Measurements from ENCODE around the gene USP17L30.
"Not testable (repeated sequence)": the region's sequence is repeated elsewhere in the genome, so short reads cannot be mapped to it uniquely, and the experiment has no call there.

The USP17L30 gene, protein sequence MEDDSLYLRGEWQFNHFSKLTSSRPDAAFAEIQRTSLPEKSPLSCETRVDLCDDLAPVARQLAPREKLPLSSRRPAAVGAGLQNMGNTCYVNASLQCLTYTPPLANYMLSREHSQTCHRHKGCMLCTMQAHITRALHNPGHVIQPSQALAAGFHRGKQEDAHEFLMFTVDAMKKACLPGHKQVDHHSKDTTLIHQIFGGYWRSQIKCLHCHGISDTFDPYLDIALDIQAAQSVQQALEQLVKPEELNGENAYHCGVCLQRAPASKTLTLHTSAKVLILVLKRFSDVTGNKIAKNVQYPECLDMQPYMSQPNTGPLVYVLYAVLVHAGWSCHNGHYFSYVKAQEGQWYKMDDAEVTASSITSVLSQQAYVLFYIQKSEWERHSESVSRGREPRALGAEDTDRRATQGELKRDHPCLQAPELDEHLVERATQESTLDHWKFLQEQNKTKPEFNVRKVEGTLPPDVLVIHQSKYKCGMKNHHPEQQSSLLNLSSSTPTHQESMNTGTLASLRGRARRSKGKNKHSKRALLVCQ

GRCh38 chr4:9362829-9363228 lies at the start of gene USP17L30:
Gene USP17L30, plus strand, starts transcription at chr4:9363129. Its CDS starts 0 bp downstream, at chr4:9363129.
- H3K27me3 Mint-ChIP-seq, H3K4me3 Mint-ChIP-seq: not testable (repeated sequence)

DNA sequence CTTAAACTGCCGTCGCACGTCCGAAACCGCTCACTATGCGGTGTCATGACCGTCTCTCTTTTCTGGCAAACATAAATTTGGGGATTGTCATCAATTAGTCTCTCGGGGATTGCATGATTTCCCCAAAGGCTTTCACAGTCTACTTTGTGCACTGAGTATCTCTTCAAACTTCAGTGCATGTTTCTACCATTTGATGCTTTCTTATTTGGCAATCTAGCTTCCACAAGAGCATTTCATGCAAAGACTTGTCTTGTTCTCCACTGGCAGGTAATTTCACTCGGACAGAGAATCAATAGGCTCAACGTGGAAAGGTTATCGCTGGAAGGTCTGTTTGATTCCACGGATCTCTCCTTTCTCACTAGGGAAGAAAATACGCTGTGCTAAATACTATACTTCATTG lies 38.7 kb upstream of the USP17L30 start:
- H3K4me1 Mint-ChIP-seq (ENCODE audit: low read depth); intact Hi-C loops (cut with micrococcal nuclease); H3K9me3 Mint-ChIP-seq; H3K27ac Mint-ChIP-seq; H3K27me3 Mint-ChIP-seq; H3K36me3 Mint-ChIP-seq (ENCODE audit: low read depth); H3K4me3 Mint-ChIP-seq: not testable (repeated sequence)

More at GRCh38 chr4:9362829-9363228, at the start of gene USP17L30:
- H3K9me3 Mint-ChIP-seq; H3K27ac Mint-ChIP-seq; intact Hi-C loops (cut with micrococcal nuclease); H3K4me1 Mint-ChIP-seq (ENCODE audit: low read depth); H3K36me3 Mint-ChIP-seq (ENCODE audit: low read depth): not testable (repeated sequence)

GRCh38 chr4:9324865-9325264 lies 38.1 kb upstream of the USP17L30 start, which contains the start of gene USP17L24:
Gene USP17L24, plus strand, starts transcription at chr4:9325165. Its CDS starts 0 bp downstream, at chr4:9325165.
- H3K9me3 Mint-ChIP-seq; H3K4me3 Mint-ChIP-seq; H3K36me3 Mint-ChIP-seq (ENCODE audit: low read depth); intact Hi-C loops (cut with micrococcal nuclease); H3K4me1 Mint-ChIP-seq (ENCODE audit: low read depth); H3K27ac Mint-ChIP-seq; H3K27me3 Mint-ChIP-seq: not testable (repeated sequence)

DNA sequence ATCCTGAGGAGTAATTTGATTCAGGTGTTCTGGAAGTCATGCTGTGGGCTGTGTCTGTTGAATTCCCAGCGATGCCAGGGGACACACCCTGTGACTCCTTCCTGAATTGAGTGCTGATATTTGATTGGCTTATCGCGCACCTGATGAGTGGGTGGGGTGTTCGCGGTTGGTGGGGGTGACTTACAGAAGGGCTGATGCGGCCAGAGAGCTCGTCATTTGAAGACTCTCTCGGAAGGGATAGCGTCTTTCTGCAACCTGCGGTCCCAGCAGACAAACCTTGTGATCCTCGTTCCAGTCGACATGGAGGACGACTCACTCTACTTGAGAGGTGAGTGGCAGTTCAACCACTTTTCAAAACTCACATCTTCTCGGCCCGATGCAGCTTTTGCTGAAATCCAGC lies 33.3 kb upstream of the USP17L30 start, which contains the start of gene USP17L25:
Gene USP17L25, plus strand, starts transcription at position 301 of the 400 bp plus-strand sequence. Its CDS starts 0 bp downstream, at position 301.
- H3K4me1 Mint-ChIP-seq (ENCODE audit: low read depth) = not testable (repeated sequence)

DNA sequence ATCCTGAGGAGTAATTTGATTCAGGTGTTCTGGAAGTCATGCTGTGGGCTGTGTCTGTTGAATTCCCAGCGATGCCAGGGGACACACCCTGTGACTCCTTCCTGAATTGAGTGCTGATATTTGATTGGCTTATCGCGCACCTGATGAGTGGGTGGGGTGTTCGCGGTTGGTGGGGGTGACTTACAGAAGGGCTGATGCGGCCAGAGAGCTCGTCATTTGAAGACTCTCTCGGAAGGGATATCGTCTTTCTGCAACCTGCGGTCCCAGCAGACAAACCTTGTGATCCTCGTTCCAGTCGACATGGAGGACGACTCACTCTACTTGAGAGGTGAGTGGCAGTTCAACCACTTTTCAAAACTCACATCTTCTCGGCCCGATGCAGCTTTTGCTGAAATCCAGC lies 28.6 kb upstream of the USP17L30 start, which contains the start of gene USP17L26:
Gene USP17L26, plus strand, starts transcription at position 301 of the 400 bp plus-strand sequence. Its CDS starts 0 bp downstream, at position 301.
- H3K4me1 Mint-ChIP-seq (ENCODE audit: low read depth); intact Hi-C loops (cut with micrococcal nuclease); H3K4me3 Mint-ChIP-seq; H3K27ac Mint-ChIP-seq; H3K36me3 Mint-ChIP-seq (ENCODE audit: low read depth); H3K9me3 Mint-ChIP-seq; H3K27me3 Mint-ChIP-seq: not testable (repeated sequence)

More for the DNA sequence above, 33.3 kb upstream of the USP17L30 start, which contains the start of gene USP17L25:
- H3K9me3 Mint-ChIP-seq; intact Hi-C loops (cut with micrococcal nuclease); H3K27ac Mint-ChIP-seq; H3K36me3 Mint-ChIP-seq (ENCODE audit: low read depth); H3K4me3 Mint-ChIP-seq; H3K27me3 Mint-ChIP-seq: not testable (repeated sequence)

GRCh38 chr4:9339103-9339502 lies 23.8 kb upstream of the USP17L30 start, which contains the start of gene USP17L5:
Gene USP17L5, plus strand, starts transcription at chr4:9339403. Its CDS starts 0 bp downstream, at chr4:9339403.
- H3K27ac Mint-ChIP-seq; H3K27me3 Mint-ChIP-seq; H3K9me3 Mint-ChIP-seq; H3K4me3 Mint-ChIP-seq; H3K4me1 Mint-ChIP-seq (ENCODE audit: low read depth); H3K36me3 Mint-ChIP-seq (ENCODE audit: low read depth); intact Hi-C loops (cut with micrococcal nuclease): not testable (repeated sequence)

- H3K36me3 Mint-ChIP-seq (ENCODE audit: low read depth); H3K9me3 Mint-ChIP-seq; H3K4me1 Mint-ChIP-seq (ENCODE audit: low read depth); H3K27me3 Mint-ChIP-seq; H3K27ac Mint-ChIP-seq; H3K4me3 Mint-ChIP-seq; intact Hi-C loops (cut with micrococcal nuclease): not testable (repeated sequence)
Observed at GRCh38 chr4:9343848-9344247, 19.1 kb upstream of the USP17L30 start, which contains the start of gene USP17L27. Gene USP17L27, plus strand, starts transcription at chr4:9344148. Its CDS starts 0 bp downstream, at chr4:9344148.

- H3K27me3 Mint-ChIP-seq; H3K9me3 Mint-ChIP-seq; H3K4me3 Mint-ChIP-seq; H3K4me1 Mint-ChIP-seq (ENCODE audit: low read depth); H3K36me3 Mint-ChIP-seq (ENCODE audit: low read depth); intact Hi-C loops (cut with micrococcal nuclease); H3K27ac Mint-ChIP-seq: not testable (repeated sequence)
Observed at GRCh38 chr4:9348593-9348992, 14.3 kb upstream of the USP17L30 start, which contains the start of gene USP17L28. Gene USP17L28, plus strand, starts transcription at chr4:9348893. Its CDS starts 0 bp downstream, at chr4:9348893.

- H3K27me3 Mint-ChIP-seq; H3K9me3 Mint-ChIP-seq; intact Hi-C loops (cut with micrococcal nuclease); H3K4me3 Mint-ChIP-seq; H3K27ac Mint-ChIP-seq; H3K36me3 Mint-ChIP-seq (ENCODE audit: low read depth); H3K4me1 Mint-ChIP-seq (ENCODE audit: low read depth): not testable (repeated sequence)
Observed at GRCh38 chr4:9350866-9351265, 12.1 kb upstream of the USP17L30 start.

DNA sequence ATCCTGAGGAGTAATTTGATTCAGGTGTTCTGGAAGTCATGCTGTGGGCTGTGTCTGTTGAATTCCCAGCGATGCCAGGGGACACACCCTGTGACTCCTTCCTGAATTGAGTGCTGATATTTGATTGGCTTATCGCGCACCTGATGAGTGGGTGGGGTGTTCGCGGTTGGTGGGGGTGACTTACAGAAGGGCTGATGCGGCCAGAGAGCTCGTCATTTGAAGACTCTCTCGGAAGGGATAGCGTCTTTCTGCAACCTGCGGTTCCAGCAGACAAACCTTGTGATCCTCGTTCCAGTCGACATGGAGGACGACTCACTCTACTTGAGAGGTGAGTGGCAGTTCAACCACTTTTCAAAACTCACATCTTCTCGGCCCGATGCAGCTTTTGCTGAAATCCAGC lies 9.6 kb upstream of the USP17L30 start, which contains the start of gene USP17L29:
Gene USP17L29, plus strand, starts transcription at position 301 of the 400 bp plus-strand sequence. Its CDS starts 0 bp downstream, at position 301.
- H3K27me3 Mint-ChIP-seq; intact Hi-C loops (cut with micrococcal nuclease); H3K27ac Mint-ChIP-seq: not testable (repeated sequence)

DNA sequence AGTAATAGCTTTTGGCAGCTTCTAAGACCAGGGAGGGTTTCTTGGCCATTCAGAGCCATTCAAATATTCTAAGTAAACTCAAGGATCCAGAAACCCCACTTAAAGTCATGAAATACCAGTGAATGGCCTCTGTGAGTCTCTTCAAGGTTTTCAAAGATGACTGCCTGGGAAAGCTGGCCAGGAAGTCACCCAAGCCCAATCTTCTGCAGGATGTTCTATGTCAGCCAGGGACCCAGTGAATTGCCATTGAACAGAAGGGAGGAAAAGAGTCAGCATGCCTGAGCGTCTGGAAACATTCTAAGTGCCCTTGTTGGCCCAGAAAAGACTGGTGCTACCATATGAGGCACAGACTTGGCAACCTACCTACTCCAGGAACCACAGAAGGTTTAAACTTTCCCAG lies 17.0 kb downstream of the USP17L30 start:
- intact Hi-C loops (cut with micrococcal nuclease); H3K27ac Mint-ChIP-seq; H3K4me1 Mint-ChIP-seq (ENCODE audit: low read depth); H3K27me3 Mint-ChIP-seq; H3K4me3 Mint-ChIP-seq; H3K9me3 Mint-ChIP-seq; H3K36me3 Mint-ChIP-seq (ENCODE audit: low read depth): not testable (repeated sequence)

More for the DNA sequence above, 9.6 kb upstream of the USP17L30 start, which contains the start of gene USP17L29:
- not testable (repeated sequence) for H3K9me3 Mint-ChIP-seq; H3K4me1 Mint-ChIP-seq (ENCODE audit: low read depth); H3K4me3 Mint-ChIP-seq; H3K36me3 Mint-ChIP-seq (ENCODE audit: low read depth)

GRCh38 chr4:9381012-9381534 lies 18.1 kb downstream of the USP17L30 start:
- H3K4me1 Mint-ChIP-seq (ENCODE audit: low read depth); H3K27me3 Mint-ChIP-seq; H3K36me3 Mint-ChIP-seq (ENCODE audit: low read depth); intact Hi-C loops (cut with micrococcal nuclease); H3K27ac Mint-ChIP-seq; H3K9me3 Mint-ChIP-seq: not testable (repeated sequence)
- peak overlapping the region; percentile 64 for H3K4me3 Mint-ChIP-seq

DNA sequence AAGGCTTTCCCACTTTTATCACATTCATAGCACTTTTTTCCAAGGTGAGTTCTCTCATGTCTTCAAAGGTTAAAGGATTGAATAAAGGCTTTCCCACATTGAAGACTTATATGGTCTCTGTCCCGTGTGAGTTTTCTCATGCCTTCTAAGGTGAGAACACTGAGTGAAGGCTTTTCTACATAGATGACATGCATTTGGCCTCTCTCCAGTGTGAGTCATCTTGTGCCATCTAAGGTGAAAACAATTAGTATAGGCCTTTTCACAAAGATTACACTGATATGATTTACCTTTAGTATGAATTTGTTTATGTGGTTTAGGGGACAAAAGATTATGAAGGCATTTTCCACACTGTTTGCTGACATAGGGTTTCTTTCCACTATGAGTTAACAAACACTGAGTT lies 21.2 kb downstream of the USP17L30 start:
- no peaks in the 10 kb centered on the region for H3K36me3 Mint-ChIP-seq (ENCODE audit: low read depth)
- H3K27me3 Mint-ChIP-seq = no peaks in the 10 kb centered on the region
- no peak overlapping the region for H3K27ac Mint-ChIP-seq
- no peaks in the 10 kb centered on the region for H3K9me3 Mint-ChIP-seq
- no peak overlapping the region for H3K4me3 Mint-ChIP-seq
- intact Hi-C loops (cut with micrococcal nuclease) = no loop called here
- H3K4me1 Mint-ChIP-seq (ENCODE audit: low read depth) = no peaks in the 10 kb centered on the region

GRCh38 chr4:9389001-9389400 lies 26.1 kb downstream of the USP17L30 start:
- H3K4me3 Mint-ChIP-seq; intact Hi-C loops (cut with micrococcal nuclease); H3K27ac Mint-ChIP-seq; H3K36me3 Mint-ChIP-seq (ENCODE audit: low read depth); H3K27me3 Mint-ChIP-seq; H3K4me1 Mint-ChIP-seq (ENCODE audit: low read depth); H3K9me3 Mint-ChIP-seq: not testable (repeated sequence)
